Lower lobe of right lung (tissue), 2 donors: ENCODE results near the gene ZNF408. TPM values are rescaled to one million over a fixed set of nuclear protein-coding genes. Genes with fewer than 3 reads are reported as not detected.

Experiments
- ATAC-seq, 2 donors: fragments of 200-7000 bp; cut with Tn5 transposase; one replicate each; pipeline ENCODE4 v1.9.1; 2020 to 2022; ENCODE audit warnings: mild to moderate bottlenecking in 2 of 2, moderate library complexity in 2 of 2
- DNase-seq: peaks from one replicate; pipeline ENCODE4 v3.0.0-alpha.2; 2020
- H3K27ac ChIP-seq: fragments of 200-600 bp; one replicate; pipeline ENCODE4 v1.8.0; 2022
- H3K27me3 ChIP-seq: fragments of 200-600 bp; one replicate; pipeline ENCODE4 v1.8.0; 2022; ENCODE audit warnings: low read depth
- H3K36me3 ChIP-seq: fragments of 200-600 bp; one replicate; pipeline ENCODE4 v1.8.0; 2022; ENCODE audit warnings: mild to moderate bottlenecking
- H3K4me1 ChIP-seq: fragments of 200-600 bp; one replicate; pipeline ENCODE4 v1.8.0; 2022
- H3K4me3 ChIP-seq: fragments of 200-600 bp; one replicate; pipeline ENCODE4 v1.8.0; 2022; ENCODE audit warnings: mild to moderate bottlenecking
- H3K9me3 ChIP-seq: fragments of 200-600 bp; one replicate; pipeline ENCODE4 v1.8.0; 2022
- CTCF ChIP-seq: fragments of 200-600 bp; IDR thresholded peaks from one replicate; pipeline ENCODE4 v1.8.0; 2022; ENCODE audit warnings: antibody characterized with exemption, mild to moderate bottlenecking
- intact Hi-C: fragments of 100-400 bp; cut with DNase I; formaldehyde crosslinking; loops from one replicate; pipeline ENCODE4 v1.11.0; 2022
- total RNA-seq: library from RNA; stranded (reverse); fragmentation: NEBNext Ultra II Directional; extraction: Animal tissue kit (Norgen Biotek cat#: 25700); gene quantifications from one replicate; pipeline ENCODE4 v1.2.1, GENCODE V29; 2021
- donor health status: DM: no; HTN: yes; CAD: no; lungs with severe emphysema.

The ZNF408 gene
- total RNA-seq, 1 donor from 2014 or later, result 8.6 TPM

- Histone ChIP-seq H3K36me3 (no peaks in the 10 kb centered on the region), H3K4me3 (no peak overlapping the region), H3K4me1 (no peaks in the 10 kb centered on the region), H3K27me3 (no peaks in the 10 kb centered on the region), H3K27ac (no peak overlapping the region), H3K9me3 (no peaks in the 10 kb centered on the region)
- no peak for TF ChIP-seq CTCF
- DNase-seq (no peak), ATAC-seq (no peak)
- intact Hi-C loops, result no loop called here
Observed at GRCh38 chr11:46719543-46720218, 18.9 kb downstream of the ZNF408 start.

GRCh38 chr11:46721286-46721685, 20.5 kb downstream of the ZNF408 start:
- Histone ChIP-seq H3K4me3 (no peak overlapping the region), H3K4me1 (no peaks in the 10 kb centered on the region), H3K36me3 (no peaks in the 10 kb centered on the region), H3K27ac (no peak overlapping the region), H3K9me3 (no peaks in the 10 kb centered on the region), H3K27me3 (no peaks in the 10 kb centered on the region)
- DNase-seq, result no peak
- TF ChIP-seq CTCF, result no peak
- intact Hi-C loops, result no loop called here
- ATAC-seq, result no peak

- TF ChIP-seq CTCF, result no peak
- Histone ChIP-seq H3K4me3 (no peak overlapping the region), H3K9me3 (no peaks in the 10 kb centered on the region), H3K4me1 (no peaks in the 10 kb centered on the region), H3K27ac (no peak overlapping the region), H3K36me3 (no peaks in the 10 kb centered on the region), H3K27me3 (no peaks in the 10 kb centered on the region)
- DNase-seq (no peak), ATAC-seq (no peak)
- intact Hi-C loops, result no loop called here
Observed at GRCh38 chr11:46722566-46723358, 21.9 kb downstream of the ZNF408 start.

GRCh38 chr11:46723359-46723680, 22.5 kb downstream of the ZNF408 start:
- DNase-seq, result no peak
- no peaks in the 10 kb centered on the region for H3K27me3 ChIP-seq
- H3K9me3 ChIP-seq, result no peaks in the 10 kb centered on the region
- no peaks in the 10 kb centered on the region for H3K4me1 ChIP-seq
- no peak for ATAC-seq
- intact Hi-C loops, result no loop called here
- no peaks in the 10 kb centered on the region for H3K36me3 ChIP-seq
- H3K4me3 ChIP-seq, result no peak overlapping the region
- no peak overlapping the region for H3K27ac ChIP-seq
- no peak for TF ChIP-seq CTCF

GRCh38 chr11:46724088-46724487, 23.3 kb downstream of the ZNF408 start:
- H3K4me3 ChIP-seq, result no peak overlapping the region
- intact Hi-C loops, result no loop called here
- no peak overlapping the region for H3K27ac ChIP-seq
- no peak for ATAC-seq
- no peaks in the 10 kb centered on the region for H3K9me3 ChIP-seq
- H3K4me1 ChIP-seq, result no peaks in the 10 kb centered on the region
- H3K36me3 ChIP-seq, result no peaks in the 10 kb centered on the region
- no peaks in the 10 kb centered on the region for H3K27me3 ChIP-seq
- no peak for DNase-seq
- TF ChIP-seq CTCF, result no peak
